MM.1S (cell line): ENCODE results near the gene PPP6R3.
A peak's percentile ranks its signal among the peaks of the same experiment; 100 is the strongest.
"Not testable (repeated sequence)": the region's sequence is repeated elsewhere in the genome, so short reads cannot be mapped to it uniquely, and the experiment has no call there.

Experiments
- DNase-seq: peaks from one replicate; pipeline ENCODE4 v3.0.0-alpha.2; 2015
- H2AFZ ChIP-seq: fragments of 300-600 bp; sonication (generic); 2 replicates; pipeline ENCODE4 v1.6.0; 2016; ENCODE audit warnings: antibody characterized with exemption, low read length
- H3F3A ChIP-seq: fragments of 300-600 bp; sonication (generic); 2 replicates; pipeline ENCODE4 v1.6.1; 2016; ENCODE audit warnings: mild to moderate bottlenecking, antibody characterized with exemption, low read length, moderate library complexity, mixed read lengths; ENCODE audit not compliant: insufficient read depth
- H3K27ac ChIP-seq: fragments of 300-600 bp; sonication (generic); 2 replicates; pipeline ENCODE4 v1.5.1; 2016; ENCODE audit warnings: mild to moderate bottlenecking, low read length
- H3K27me3 ChIP-seq: fragments of 300-600 bp; sonication (generic); replicated peaks from 2 replicates; pipeline ENCODE4 v1.6.0; 2016; ENCODE audit warnings: low read length; ENCODE audit not compliant: insufficient read depth
- H3K36me3 ChIP-seq: fragments of 300-600 bp; sonication (generic); replicated peaks from 2 replicates; pipeline ENCODE4 v1.6.1; 2016; ENCODE audit warnings: mild to moderate bottlenecking, low read length, mixed read lengths; ENCODE audit not compliant: insufficient read depth
- H3K4me1 ChIP-seq: fragments of 300-600 bp; sonication (generic); 2 replicates; pipeline ENCODE4 v1.6.1; 2016; ENCODE audit warnings: low read length, mixed read lengths
- H3K4me2 ChIP-seq: fragments of 300-600 bp; sonication (generic); 2 replicates; pipeline ENCODE4 v1.6.0; 2016; ENCODE audit warnings: low read depth, low read length
- H3K4me3 ChIP-seq: fragments of 300-600 bp; sonication (generic); 2 replicates; pipeline ENCODE4 v1.5.1; 2016; ENCODE audit warnings: low read length, mixed read lengths
- H3K79me2 ChIP-seq: fragments of 300-600 bp; sonication (generic); 2 replicates; pipeline ENCODE4 v1.6.1; 2016; ENCODE audit warnings: mixed run types, low read length, mixed read lengths
- H3K9ac ChIP-seq: fragments of 300-600 bp; sonication (generic); 2 replicates; pipeline ENCODE4 v1.6.1; 2016; ENCODE audit warnings: low read length, mixed read lengths
- H3K9me2 ChIP-seq: fragments of 300-600 bp; sonication (generic); replicated peaks from 2 replicates; pipeline ENCODE4 v1.6.1; 2016; ENCODE audit warnings: mild to moderate bottlenecking, low read length, mixed read lengths; ENCODE audit not compliant: insufficient read depth
- H3K9me3 ChIP-seq: fragments of 300-600 bp; sonication (generic); replicated peaks from 2 replicates; pipeline ENCODE4 v1.6.1; 2016; ENCODE audit warnings: mild to moderate bottlenecking, low read length, mixed read lengths; ENCODE audit not compliant: insufficient read depth
- H4K20me1 ChIP-seq: fragments of 300-600 bp; sonication (generic); 2 replicates; pipeline ENCODE4 v1.6.1; 2016; ENCODE audit warnings: mild to moderate bottlenecking, low read length, moderate library complexity, mixed read lengths; ENCODE audit not compliant: insufficient read depth
- EZH2 ChIP-seq: fragments of 300-600 bp; sonication (generic); optimal IDR thresholded peaks from 2 replicates; pipeline ENCODE3; 2017; ENCODE audit warnings: low read depth, mild to moderate bottlenecking, antibody characterized with exemption, low read length, mixed read lengths
- EZH2phosphoT487 ChIP-seq: fragments of 300-600 bp; sonication (generic); IDR thresholded peaks from 2 replicates; pipeline ENCODE4 v1.6.1; 2018; ENCODE audit warnings: antibody characterized with exemption, low read length
- TF ChIP-seq, protein P1 (sequence below): fragments of 300-600 bp; sonication (generic); IDR thresholded peaks from 2 replicates; pipeline ENCODE4 v1.5.1; 2016; ENCODE audit warnings: antibody characterized with exemption, low read length, mixed read lengths

The PPP6R3 gene

DNA sequence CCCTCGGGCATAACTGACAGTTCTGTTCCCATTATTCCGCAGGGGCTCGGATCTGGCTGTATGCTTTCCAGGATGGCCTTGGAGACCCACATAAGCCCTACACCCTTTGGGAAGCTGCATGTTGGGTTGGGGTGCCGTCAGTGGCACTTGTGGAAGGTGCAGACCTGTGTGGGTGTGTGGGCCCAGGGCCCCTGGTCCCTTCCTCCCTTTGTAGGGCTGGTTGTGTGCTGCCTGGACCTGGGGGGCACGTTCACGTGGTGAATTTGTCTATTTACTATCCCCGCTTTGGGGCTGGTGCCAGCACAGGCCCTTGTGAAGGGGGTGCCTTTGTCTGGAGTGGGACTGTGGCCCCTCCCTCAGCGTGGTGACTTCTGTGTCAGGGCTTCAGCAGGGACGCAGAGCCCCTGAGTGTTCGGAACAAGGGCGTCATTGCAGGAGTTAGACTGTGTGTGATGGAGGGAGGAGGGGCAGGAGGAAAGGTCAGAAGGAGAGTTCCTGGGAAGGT is 15.0 kb upstream of the PPP6R3 start:
- DNase-seq = no peak
- Histone ChIP-seq H3K79me2 (no peaks in the 10 kb centered on the region), H3K27me3 (no peaks in the 10 kb centered on the region), H3K9me3 (no peaks in the 10 kb centered on the region), H3K9me2 (no peaks in the 10 kb centered on the region), H3K36me3 (no peaks in the 10 kb centered on the region), H3K9ac (no peak overlapping the region), H3K4me2 (no peak overlapping the region), H2AFZ (no peak overlapping the region), H3K4me1 (no peaks in the 10 kb centered on the region), H3K27ac (no peak overlapping the region), H4K20me1 (no peaks in the 10 kb centered on the region), H3K4me3 (no peak overlapping the region), H3F3A (no peaks in the 10 kb centered on the region)
- TF ChIP-seq EZH2 (no peak), EZH2phosphoT487 (no peak)
- TF ChIP-seq, protein P1, sequence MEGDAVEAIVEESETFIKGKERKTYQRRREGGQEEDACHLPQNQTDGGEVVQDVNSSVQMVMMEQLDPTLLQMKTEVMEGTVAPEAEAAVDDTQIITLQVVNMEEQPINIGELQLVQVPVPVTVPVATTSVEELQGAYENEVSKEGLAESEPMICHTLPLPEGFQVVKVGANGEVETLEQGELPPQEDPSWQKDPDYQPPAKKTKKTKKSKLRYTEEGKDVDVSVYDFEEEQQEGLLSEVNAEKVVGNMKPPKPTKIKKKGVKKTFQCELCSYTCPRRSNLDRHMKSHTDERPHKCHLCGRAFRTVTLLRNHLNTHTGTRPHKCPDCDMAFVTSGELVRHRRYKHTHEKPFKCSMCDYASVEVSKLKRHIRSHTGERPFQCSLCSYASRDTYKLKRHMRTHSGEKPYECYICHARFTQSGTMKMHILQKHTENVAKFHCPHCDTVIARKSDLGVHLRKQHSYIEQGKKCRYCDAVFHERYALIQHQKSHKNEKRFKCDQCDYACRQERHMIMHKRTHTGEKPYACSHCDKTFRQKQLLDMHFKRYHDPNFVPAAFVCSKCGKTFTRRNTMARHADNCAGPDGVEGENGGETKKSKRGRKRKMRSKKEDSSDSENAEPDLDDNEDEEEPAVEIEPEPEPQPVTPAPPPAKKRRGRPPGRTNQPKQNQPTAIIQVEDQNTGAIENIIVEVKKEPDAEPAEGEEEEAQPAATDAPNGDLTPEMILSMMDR = no peak

DNA sequence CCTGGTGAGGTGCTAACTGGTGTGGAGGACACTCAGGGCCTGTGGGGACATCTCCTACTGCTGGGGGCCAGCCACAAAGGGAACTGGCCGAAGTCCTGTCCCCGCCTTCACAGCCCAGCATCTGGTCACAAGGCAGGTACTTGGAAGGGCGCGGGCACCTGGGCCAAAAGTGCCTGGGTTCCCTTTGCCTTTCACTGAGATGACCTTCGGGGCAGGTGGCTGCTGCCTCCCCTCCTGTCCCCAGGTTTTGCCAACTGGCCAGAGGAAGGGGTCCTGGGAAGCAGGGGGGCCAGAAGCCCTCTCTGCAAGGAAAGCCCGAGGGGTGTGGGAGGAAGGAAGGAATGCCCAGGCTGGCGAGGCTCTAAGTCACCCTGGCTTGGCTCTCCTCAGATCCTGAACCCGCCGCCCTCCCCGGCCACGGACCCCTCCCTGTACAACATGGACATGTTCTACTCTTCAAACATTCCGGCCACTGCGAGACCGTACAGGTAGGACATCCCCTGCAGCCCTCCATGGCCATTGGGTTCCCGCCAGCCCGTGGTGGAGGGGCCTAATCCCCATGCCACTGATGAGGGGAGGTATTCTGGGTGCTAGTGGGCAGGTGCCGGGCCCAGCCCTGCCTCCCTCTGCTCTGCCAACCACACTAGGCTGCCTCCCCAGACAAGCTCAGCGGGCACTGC is 14.4 kb upstream of the PPP6R3 start:
- H3K4me1 ChIP-seq = no peaks in the 10 kb centered on the region
- H3K36me3 ChIP-seq = no peaks in the 10 kb centered on the region
- H3K4me3 ChIP-seq = no peak overlapping the region
- H3K79me2 ChIP-seq = no peaks in the 10 kb centered on the region
- H3K27ac ChIP-seq = no peak overlapping the region
- H3K4me2 ChIP-seq = no peak overlapping the region
- no peak for DNase-seq
- H3F3A ChIP-seq = no peaks in the 10 kb centered on the region
- H3K9me2 ChIP-seq = no peaks in the 10 kb centered on the region
- no peak overlapping the region for H3K9ac ChIP-seq
- H2AFZ ChIP-seq = no peak overlapping the region
- H3K9me3 ChIP-seq = no peaks in the 10 kb centered on the region
- H4K20me1 ChIP-seq = no peaks in the 10 kb centered on the region
- H3K27me3 ChIP-seq = no peaks in the 10 kb centered on the region
- TF ChIP-seq, protein P1 = no peak
- no peak for TF ChIP-seq EZH2phosphoT487
- no peak for TF ChIP-seq EZH2

DNA sequence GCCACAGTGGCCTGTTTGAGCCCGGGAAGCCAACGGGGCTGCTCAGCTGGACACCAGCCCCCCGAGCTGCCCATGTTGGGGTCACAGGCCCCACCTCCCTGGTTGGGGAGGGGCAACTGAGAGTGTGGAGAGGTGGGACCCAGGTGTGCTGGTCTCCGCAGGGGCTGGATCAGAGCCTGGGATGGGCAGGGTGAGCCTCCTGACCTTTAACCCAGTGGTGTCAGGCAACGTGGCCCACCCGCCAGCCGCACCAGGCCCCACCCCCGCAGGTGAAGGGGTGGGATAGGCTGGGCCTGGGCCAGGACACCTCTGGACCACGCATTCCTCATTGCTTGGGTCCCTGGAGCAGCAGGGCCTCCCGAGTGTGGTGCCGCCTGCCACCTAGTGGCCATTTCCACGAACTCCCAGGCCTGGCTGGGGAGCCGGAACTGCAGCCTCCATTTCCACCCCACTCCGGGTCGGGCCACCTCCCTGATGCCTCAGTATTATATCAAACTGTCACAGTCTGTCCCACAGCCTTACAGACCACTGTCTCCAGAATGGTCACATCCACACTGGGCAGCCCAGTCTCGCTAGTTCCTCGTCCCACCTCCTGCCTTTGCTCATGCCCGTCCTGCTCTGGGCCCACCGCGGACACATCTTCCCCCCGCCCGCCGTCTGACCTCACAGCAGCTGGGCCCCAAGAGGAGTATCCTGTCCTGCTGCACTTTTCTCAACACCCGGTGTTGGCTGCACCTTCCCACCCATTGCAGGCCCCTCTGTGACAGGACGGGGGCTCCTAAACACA is 13.3 kb upstream of the PPP6R3 start:
- Histone ChIP-seq H3K9me3 (no peaks in the 10 kb centered on the region), H3K4me1 (no peaks in the 10 kb centered on the region), H3K36me3 (no peaks in the 10 kb centered on the region), H3K9ac (no peak overlapping the region), H4K20me1 (no peaks in the 10 kb centered on the region), H3K4me3 (no peak overlapping the region), H3K27me3 (no peaks in the 10 kb centered on the region), H3K79me2 (no peaks in the 10 kb centered on the region), H3K9me2 (no peaks in the 10 kb centered on the region), H3K27ac (no peak overlapping the region), H3K4me2 (no peak overlapping the region), H2AFZ (peak overlapping the region; percentile 10; the same call in 1 of the 2 replicates), H3F3A (no peaks in the 10 kb centered on the region)
- peak; percentile 56 for DNase-seq
- no peak for TF ChIP-seq EZH2
- TF ChIP-seq, protein P1 = peak; percentile 89

DNA sequence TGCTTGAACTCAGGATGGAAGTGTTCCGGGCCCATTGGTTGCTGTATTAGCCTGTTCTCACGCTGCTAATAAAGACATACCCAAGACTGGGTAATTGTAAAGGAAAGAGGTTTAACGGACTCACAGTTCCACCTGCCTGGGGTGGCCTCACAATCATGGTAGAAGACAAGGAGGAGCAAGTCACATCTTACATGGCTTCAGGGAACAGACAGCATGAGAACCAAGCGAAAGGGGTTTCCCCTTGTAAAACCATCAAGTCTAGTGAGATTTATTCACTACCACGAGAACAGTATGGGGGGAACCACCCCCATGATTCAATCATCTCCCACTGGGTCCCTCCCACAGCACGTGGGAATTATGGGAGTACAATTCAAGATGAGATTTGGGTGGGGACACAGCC is 12.6 kb upstream of the PPP6R3 start:
- not testable (repeated sequence) for H3K9me2 ChIP-seq, H3F3A ChIP-seq, H3K4me3 ChIP-seq, H3K9me3 ChIP-seq, DNase-seq, H4K20me1 ChIP-seq, H3K27me3 ChIP-seq, H3K4me2 ChIP-seq, H2AFZ ChIP-seq, H3K36me3 ChIP-seq, H3K79me2 ChIP-seq, H3K4me1 ChIP-seq, H3K27ac ChIP-seq, H3K9ac ChIP-seq
